DLD1 (cell line): ENCODE data around the gene NRARP.

Experiments used
- in situ Hi-C: cut with HindIII; loops from 2 replicates; pipeline ENCODE4 v1.10.0; 2017; ENCODE audit warnings: low sequenced_read_pairs

NRARP gene

GRCh38 chr9:137323531-137324331 lies 21.7 kb upstream of the NRARP start:
- in situ Hi-C loops: no loop called here

- in situ Hi-C loops: no loop called here
These were observed 19.8 kb upstream of the NRARP start for GRCh38 chr9:137321726-137322361.

- in situ Hi-C loops: no loop called here
These were observed 18.7 kb upstream of the NRARP start for GRCh38 chr9:137320555-137321384.

GRCh38 chr9:137319739-137320551 lies 17.9 kb upstream of the NRARP start:
- in situ Hi-C loops: no loop called here

- in situ Hi-C loops: no loop called here
These were observed 17.1 kb upstream of the NRARP start for GRCh38 chr9:137319011-137319738.

GRCh38 chr9:137318602-137319001 lies 16.5 kb upstream of the NRARP start:
- in situ Hi-C loops: no loop called here

- in situ Hi-C loops: no loop called here
These were observed 15.8 kb upstream of the NRARP start for GRCh38 chr9:137317718-137318511.

GRCh38 chr9:137317021-137317717 lies 15.1 kb upstream of the NRARP start:
- in situ Hi-C loops: no loop called here

- in situ Hi-C loops: no loop called here
These were observed 14.2 kb upstream of the NRARP start for GRCh38 chr9:137316012-137316981.

- in situ Hi-C loops: no loop called here
These were observed 13.5 kb upstream of the NRARP start for GRCh38 chr9:137315581-137316011.

GRCh38 chr9:137314561-137315560 lies 12.8 kb upstream of the NRARP start:
- in situ Hi-C loops: no loop called here

- in situ Hi-C loops: no loop called here
These were observed 12.0 kb upstream of the NRARP start for GRCh38 chr9:137313956-137314560.

GRCh38 chr9:137313326-137313936 lies 11.4 kb upstream of the NRARP start:
- in situ Hi-C loops: no loop called here

GRCh38 chr9:137312852-137313325 lies 10.8 kb upstream of the NRARP start:
- in situ Hi-C loops: no loop called here
